NCI-H446 treated with DMSO at 0.1 percent for 48 hours (cell line): ENCODE data around the gene TBX6.
"Not testable (repeated sequence)": the region's sequence is repeated elsewhere in the genome, so short reads cannot be mapped to it uniquely, and the experiment has no call there.

Source experiments
- DNase-seq: peaks from one replicate; lab custom pipeline; 2025; lab: John Stamatoyannopoulos, UW

Gene TBX6

DNA sequence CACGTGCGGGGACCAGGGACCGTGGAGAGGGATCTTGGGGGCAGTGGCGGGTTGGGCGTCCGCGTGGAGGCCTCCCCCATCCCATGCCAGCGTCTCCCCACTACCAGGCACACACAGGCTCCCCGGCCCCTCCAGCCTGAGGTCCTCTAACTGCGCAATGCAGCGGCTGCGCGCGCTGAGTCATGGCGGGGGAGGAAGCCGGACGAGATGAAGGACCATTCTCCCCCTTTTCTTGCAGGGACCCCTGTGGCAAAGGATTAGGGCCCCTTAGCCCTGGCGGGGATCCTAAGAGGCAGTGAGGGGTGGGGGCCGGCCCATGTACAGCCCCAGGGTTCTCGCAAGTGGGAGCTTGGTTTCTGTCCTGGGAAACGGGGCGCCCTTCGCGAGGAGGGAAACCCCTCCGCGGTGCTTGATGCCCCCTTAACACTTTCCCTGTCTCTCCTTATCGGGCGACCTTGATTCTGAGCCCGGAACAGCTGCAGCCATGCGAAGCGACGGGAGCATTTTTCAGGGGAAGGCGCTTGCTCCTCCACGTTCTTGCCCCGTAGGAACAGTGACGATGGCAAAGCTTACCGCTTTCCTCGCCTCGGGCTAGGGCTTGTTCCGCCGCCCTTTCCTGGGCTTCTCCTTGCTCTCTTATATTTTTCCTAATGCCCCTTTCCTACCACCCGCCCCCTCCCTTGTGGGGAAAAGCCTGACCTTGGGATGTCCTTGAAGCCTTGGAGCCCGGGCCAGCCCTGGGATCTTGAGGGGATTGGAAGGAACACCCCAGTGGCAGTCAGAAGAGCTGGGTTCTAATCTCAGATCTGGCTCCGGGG, 25.6 kb downstream of the TBX6 start:
- DNase-seq, result no peak

GRCh38 chr16:30065102-30065942, 26.4 kb downstream of the TBX6 start, which contains the start of gene ALDOA:
TSS of gene ALDOA (plus strand) at chr16:30065760. CDS start at chr16:30066898, 1,138 bp downstream.
- peak; percentile 95 for DNase-seq

GRCh38 chr16:30064729-30065101, 27.0 kb downstream of the TBX6 start:
- DNase-seq, result no peak

DNA sequence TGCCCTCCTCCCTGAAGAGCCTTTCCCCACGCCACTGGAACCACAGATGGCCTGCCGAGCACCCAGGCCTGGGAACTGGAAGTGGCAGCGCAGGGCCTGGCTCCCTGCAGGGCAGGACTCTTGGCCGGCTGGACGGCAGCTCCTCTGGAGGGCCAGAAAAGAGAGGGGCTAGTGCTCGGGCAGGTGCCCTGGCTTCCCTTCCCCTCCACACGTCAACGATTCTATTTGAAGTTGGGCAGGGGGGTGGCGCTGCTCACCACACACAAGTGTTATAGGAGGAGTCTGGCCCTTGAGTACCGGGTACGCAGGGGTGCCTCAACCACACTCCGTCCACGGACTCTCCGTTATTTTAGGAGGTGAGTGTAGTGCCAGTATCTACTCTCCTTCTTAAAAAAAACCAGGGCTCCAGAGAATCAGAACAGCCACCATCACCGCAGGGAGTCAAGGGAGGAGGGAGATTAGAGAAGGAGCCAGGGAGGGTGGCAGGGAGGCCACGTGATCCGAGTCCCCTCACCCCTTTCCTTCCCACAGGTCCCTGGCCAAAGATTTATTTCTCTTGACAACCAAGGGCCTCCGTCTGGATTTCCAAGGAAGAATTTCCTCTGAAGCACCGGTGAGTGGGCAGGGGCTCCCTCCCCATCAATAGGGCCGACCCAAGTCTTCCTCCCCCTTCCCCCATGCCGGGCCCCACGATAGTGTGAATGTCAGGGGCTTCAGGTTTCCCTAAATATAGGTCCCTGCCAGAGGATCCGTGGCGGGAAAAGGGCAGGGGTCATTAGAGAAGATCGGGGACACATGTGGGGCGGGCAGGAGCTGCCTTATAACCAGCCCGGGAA, 27.6 kb downstream of the TBX6 start:
- peak; percentile 52 for DNase-seq

DNA sequence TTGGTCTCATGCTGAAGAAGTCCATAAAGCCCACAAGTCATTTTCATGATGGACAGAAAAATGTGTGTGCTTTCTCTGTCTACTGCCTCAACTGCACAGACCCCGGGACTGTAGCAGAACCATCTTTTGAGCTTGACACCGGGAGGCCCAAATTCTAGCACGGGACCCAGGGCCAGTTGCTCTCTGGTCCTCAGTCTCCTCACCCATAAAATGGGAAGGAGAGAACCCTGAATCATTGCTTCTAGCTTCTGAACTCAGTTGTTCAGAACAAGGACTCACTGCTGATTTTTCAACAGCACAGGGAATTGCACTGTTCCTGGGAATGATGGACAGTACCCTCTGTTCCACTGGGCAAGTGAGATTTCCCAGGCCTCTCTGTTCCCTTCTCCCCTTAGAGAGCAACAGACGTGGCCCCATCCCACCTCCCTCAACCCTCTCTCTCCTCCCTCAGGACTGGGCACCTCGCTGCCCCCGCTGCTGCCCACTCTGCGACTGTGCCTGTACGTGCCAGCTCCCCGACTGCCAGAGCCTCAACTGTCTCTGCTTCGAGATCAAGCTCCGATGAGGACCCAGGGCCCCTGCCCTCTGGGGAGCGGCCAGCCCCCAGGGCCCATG, 28.3 kb downstream of the TBX6 start:
- no peak for DNase-seq

DNA sequence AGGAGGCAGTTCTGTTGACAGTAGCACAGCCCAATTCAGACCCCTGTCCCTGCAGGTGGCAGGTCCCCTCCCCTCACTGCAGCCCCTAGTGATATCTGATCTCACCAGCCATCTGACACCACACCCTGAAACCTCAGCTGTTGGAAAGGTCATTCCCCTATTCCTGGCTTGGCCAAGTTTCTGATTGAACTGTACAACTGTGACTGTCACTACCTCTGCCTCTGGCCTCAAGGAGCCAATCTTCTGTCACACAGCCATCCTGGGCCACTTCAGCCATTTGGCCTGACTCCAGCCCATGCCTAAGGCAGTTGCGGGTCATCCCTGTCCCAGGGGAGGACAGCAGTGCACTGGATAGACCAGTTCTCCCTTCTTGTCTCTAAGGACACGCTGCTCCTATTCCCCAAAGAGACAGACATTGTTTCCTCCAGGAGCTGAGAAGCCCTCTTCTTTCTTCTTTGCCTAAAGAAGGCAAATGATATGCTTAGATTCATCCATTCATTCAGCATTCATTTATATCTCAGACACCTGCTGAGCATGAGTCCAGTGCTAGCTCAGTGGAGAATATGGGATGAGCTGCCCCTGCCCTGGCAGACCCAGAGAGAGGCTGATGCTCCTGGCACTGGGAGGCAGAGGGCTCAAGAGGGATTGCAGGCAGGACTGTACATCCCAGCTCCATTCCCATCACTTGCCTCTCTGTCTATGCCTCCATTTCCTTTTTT, 30.7 kb downstream of the TBX6 start:
- DNase-seq, result no peak

- no peak for DNase-seq
These were observed 31.4 kb downstream of the TBX6 start for GRCh38 chr16:30060346-30060745.

DNA sequence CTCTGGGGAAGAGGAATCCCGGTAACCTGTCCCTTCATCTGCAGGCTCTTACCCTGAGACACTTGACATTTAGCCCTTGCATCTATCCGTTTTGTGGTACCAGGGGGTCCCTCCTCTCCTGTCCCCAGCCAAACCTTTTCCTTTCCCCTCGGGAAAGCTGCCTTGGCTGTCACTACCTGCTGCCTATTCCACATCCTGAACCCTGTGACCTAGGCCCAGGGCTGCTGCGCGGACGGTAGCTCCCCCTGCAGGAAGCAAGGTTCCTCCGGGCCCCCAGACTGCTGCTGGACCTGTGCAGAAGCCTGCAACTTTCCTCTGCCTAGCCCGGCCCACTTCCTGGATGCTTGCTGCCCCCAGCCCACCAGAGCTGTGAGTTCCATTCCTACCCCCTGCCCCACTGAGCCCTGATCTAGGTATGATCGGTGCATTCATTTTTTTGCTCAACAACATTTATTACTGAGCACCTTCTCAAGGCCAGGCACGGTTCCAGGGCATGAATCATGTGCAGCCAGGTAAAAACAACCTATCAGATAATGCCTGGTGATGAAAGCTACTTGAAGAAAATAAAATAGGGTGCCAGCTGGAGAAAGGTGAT, 36.7 kb downstream of the TBX6 start:
- no peak for DNase-seq

DNA sequence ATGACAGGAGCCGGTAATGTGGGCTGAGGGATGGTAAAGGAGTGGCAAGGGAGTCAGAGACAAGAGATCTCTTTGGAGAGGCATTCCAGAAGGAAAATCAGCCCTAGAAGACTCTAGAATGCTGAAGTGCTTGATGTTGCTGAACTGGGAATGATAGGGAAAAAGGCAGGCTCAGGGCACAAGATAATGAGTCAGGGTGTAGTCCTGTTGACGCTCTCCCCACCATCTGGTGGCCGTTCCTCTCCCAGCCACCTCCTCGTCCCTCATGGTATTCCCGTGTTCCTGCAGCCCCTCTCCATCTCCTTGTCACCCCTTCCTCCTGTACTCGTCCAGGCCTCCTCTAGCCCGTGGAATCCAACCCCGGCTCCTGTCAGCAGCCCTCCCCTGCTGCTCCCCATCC, 37.3 kb downstream of the TBX6 start:
- DNase-seq, result no peak

DNA sequence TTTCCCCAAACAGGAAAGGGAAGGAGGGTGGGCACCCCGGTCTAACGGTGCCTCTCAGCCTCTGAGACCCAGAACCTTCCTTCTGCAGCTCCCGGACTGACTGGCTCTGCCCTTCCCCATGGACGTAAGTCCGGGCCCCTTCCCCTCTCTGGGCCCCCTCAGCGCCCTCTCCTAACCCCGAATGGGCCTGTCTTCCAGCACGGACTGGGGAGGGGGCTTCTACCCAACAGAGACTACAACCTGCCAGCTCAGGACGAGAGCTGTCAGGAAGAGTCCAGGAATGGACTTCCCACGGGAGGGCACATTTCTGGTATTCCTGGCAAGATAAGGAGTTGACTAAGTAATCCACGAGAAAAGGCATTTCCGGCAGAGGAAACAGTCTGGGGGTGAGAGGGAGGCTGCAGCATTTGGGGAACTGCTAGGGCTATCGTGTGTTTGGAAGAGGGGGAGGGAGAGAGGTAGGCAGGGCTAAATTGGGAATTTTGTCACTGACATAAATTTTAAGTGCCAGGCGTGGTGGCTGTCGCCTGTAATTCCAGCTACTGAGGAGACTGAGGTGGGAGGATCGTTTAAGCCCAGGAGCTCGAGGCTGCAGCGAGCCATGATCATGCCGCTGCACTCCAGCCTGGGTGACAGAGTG, 38.2 kb downstream of the TBX6 start:
- no peak for DNase-seq

DNA sequence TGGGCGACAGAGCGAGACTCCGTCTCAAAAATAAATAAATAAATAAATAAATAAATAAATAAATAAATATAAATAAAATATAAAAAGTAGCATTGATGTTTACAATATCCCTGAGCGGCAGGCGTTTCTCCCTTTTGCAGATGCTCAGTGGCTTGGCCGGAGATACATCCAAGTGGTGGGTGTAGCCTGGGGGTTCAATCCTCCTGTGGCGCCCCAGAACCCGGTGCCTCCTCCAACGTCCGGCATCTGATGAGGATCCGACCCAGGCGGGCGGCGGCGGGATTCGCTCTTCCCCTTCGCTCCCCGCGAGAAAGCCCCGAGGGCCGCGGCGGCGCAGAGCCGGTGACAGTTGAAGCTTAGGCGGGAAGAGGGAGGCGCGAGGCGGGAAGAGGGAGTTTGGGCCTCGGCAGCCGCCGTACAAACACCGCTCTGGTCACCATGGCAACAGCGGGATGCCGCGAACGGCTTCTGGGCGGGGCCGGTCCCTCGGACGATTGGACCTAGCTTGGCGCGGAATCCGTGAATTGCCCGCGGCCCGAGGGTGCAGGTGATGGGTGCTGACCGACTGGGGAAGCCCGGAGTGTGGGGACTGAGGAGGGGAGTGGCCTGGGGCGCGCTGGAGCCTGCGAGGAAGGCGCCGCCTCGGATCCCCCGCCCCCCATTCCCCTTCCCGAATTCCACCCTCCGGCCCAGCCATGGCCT, 38.9 kb downstream of the TBX6 start:
- peak; percentile 77 for DNase-seq

DNA sequence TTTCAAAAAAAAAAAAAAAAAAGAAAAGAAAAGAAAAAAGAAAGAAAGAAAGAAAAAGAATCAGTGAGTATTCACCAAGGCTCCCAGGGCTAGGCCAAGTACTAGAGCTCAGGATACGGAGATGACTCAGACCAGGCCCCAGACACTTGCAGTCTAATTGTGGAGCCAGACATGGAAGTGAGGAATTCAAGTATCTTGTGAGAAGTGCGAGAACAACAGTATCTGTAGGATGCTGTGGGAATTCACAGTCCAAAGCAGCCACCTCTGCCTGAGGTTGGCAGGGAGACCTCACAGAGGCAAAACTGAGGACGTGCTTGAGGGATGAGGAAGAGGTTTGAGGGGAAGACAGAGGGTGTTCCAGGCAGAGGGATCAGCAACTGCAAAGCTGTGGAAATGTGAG, 40.2 kb downstream of the TBX6 start:
- no peak for DNase-seq

- DNase-seq, result no peak
These were observed 41.9 kb downstream of the TBX6 start for GRCh38 chr16:30049871-30050270.

- DNase-seq, result no peak
These were observed 45.1 kb downstream of the TBX6 start for GRCh38 chr16:30046588-30046987.

DNA sequence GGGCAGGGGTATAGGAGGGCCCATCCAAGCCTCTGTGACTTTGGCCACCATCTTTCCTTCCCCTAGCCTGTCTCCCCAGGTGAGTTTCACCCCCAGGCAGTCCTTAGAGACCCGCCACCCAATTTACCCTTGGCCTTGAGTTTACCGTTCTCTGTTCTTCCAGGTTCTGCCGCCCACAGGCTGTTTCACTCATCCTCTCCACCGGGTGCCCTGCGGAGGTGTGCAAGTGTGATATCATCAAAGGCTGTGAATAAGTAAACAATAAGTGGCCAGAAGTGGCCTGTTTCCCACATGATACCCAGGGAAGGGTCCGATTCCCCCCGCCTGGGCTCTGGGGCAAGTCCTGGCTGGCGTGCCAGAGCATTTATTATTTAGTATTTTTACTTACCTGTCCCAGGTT, 45.5 kb downstream of the TBX6 start:
- no peak for DNase-seq

DNA sequence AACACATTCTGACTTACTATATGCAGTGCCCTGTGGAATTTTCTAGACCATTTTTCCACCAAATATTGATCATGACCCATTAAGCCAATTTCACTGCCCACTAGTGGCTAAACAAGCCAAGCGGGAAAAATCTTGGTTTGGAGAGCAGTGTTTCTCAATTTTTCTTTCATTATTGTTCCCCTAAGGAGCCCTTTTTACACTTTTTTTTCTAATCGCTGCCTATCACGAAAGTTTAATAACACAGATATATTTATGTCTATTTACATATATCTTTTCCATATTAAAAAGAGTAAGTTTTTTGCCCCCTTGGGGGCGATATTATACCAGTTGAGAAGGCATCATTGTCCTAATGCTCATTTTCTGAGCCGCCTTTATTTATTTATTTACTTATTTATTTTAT, 49.9 kb downstream of the TBX6 start:
- no peak for DNase-seq

GRCh38 chr16:30040690-30041089, 51.0 kb downstream of the TBX6 start:
- not testable (repeated sequence) for DNase-seq

- no peak for DNase-seq
These were observed 51.5 kb downstream of the TBX6 start for GRCh38 chr16:30040221-30040620.
